HG03103 (cell line): ENCODE data around the gene MYOC.
"Not testable (repeated sequence)": the region's sequence is repeated elsewhere in the genome, so short reads cannot be mapped to it uniquely, and the experiment has no call there.

Source experiments
- ATAC-seq: cut with Tn5 transposase; IDR thresholded peaks from one replicate; pipeline ENCODE4 v1.9.1; 2021; ENCODE audit warnings: low read depth; ENCODE audit not compliant: unreplicated experiment

The MYOC gene

DNA sequence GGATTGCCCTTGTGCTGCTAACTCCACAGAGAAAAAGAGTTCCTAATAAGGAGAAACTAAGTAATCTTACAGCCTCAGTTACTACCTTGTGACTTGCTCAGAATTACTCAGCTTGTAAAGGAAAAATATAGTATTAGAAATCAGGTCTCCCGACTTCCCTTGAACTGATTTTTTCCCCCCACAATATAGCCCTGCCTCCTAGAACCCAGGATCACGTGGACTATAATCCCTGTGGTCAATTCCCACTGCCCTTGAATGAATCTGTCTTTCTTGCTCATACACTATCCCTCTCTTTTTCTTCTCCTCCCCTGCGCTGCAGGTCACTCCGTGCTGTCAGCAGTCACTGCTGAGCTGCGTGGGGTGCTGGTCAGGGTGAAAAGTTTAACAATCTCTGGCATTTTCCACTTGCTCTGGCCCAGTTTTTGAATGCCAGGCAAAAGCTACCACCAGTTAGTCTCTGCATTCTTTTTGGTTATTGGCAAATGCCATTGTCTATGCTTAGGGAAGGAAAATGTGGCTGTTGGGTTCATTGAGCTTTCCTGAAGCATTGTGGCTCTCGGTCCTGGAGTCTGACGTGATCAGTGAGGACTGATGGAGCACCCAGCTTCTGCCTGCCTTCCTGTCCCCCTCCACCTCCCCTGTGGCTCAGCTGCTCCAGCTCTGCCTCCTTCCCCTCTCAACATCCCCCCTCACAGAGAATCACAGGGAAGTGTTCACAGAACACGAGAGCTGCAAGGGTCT is 1.9 kb upstream of the MYOC start:
- no peak for ATAC-seq

DNA sequence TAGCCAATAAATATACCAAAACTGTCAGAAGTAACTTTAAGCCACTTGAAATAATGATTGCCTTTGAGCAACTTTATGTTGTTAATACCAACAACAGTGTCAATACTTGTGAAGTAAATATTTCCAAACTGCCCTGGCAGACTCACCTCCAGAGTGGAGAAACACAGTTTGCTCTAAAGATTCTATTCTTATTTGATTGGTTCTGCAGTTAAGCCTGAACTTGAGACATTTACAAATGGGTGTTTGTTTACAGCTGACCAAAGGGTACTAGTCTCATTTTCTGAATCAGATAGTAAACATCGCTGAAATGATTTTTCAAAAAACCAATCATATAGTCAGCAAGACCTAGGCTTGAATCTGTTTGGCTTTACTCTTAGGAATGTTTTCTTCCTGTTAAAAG is 1.3 kb upstream of the MYOC start:
- no peak for ATAC-seq

GRCh38 chr1:171646249-171646560 is 6.3 kb downstream of the MYOC start:
- ATAC-seq = no peak

DNA sequence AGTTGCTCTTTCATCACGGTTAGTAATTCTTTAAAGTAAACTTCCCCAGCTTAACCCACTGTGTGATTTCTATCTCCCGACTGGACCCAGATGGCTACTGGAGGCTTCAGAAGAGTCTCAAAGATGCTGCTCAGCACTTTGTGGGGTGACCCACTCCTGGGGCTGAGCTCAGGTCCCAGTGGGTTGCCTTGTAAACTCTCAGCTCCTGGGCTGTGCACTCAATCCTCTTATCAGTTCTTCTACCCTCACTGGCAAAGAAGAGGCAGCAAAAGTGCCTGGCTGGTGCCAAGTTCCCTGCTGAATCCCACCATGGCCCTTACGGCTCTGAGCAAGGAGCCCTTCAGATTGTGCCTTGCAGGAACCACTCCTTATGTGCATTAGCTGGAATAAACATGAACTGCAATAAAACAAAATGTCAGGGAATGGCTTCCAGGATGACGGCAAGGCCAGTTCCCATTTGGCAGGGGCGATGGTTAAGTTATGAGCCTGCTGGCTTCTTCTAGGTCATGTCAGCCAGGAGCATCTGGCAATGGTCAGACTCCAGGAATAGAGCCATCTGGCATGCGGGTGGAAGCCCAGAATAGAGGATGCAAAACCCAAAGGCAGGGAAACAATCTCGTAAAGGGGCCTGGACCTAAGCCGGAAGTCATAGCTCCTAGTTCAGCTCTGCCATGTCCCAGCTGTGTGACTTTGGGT is 6.8 kb downstream of the MYOC start:
- no peak for ATAC-seq

DNA sequence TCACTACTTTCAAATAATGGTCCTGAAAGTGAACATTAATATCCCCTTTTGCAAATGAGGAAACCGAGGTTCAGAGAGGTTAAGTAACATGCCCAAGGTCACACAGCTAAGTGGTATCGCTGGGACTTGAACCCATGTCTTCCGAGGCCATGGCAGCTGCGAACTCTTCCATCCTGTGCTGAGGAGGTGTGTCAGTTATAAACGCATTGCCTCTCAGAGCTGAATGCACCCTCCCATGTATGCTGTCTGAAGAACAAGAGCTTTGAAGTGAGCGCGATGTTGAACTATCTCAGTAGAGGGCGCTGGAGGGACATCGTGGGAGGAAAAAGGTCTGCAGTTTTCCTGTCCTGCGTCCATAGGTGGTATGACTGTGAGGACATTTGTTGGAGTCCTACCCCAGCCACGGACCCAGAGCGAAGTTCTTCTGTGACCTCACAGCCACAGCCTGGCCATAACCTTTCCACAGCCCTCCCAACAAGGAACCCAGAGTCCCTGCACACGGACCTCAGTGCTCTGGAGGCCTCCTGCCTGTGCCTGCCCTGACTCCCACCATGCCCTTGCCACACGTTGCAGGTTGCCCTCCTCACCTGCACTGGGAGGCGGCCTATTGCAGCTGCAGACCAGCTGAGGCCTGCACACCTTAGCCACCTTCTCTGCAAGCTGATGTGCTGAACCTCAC is 7.5 kb downstream of the MYOC start:
- no peak for ATAC-seq

DNA sequence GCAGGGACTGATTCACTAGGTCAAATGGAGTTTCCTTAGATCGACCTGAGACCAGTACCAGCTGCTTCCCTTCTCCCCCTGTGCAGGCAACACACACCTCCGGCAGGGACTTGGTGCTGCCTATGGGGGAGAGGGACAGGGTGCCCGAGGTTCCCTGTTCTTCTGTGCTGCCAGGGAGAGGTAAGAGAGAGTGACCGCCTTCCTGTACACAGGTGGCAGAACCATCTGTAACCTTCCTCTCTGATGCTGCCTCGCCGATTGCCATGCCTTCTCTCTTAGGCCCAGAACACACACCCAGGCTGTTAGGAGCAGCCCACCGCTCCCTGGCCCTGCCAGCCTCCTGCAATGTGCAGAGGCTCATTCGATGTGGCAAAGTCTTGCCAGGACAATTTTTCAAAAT is 9.3 kb downstream of the MYOC start:
- ATAC-seq = no peak

- ATAC-seq = no peak
These were observed 10.3 kb downstream of the MYOC start for GRCh38 chr1:171642197-171642596.

DNA sequence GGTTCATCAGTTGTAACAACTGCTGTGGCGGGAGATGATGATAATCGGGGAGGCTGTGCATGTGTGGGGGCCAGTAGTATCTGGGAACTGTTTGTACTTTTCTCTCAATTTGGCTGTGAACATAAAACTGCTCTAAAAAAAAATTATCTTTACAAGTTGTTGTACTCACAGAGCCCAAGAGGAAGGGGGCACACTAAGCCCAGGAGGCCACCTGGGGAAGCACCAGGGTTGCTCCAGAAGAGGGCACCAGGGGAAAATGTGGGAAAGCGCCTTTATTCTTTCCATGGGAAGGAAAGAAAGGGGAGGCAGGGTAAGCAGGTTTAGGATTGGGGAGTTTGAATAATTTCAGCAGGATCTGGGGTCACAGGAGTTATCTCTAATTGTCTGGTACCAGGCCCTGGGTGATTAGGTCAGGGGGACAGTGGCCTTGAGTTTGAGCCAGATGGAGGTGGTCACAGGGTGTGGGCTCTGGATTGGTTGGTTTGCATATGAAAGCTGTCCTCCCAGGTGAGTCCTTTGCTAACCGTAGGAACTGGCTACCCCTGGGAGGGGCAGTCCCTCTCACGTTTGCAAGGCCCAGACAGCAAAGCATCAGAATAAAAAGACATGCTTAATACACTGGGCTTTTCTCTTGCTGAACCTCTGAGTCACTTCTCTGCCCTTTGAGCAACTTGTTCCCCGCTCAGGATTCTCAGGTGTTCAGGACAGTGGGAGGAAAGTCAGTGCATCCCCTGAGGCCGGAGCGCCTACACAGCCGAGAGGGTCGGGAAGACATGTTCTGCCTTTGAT is 11.2 kb downstream of the MYOC start:
- ATAC-seq = no peak

DNA sequence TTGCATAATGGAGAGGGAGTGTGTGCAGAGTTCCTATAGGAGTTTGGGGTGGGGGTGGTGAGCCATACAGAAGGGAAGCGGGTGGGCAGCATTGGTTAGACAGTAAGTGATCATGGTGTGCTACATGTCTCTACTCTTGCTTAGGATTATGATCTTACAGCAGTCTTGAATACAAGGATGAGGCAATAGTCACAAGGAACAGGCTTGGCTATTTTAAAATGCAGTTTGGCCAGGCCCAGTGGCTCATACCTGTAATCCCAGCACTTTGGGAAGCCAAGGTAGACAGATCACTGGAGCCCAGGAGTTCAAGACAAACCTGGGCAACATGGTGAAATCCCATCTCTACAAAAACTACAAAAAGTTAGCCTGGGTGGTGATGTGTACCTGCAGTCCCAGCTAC is 12.3 kb downstream of the MYOC start:
- no peak for ATAC-seq

DNA sequence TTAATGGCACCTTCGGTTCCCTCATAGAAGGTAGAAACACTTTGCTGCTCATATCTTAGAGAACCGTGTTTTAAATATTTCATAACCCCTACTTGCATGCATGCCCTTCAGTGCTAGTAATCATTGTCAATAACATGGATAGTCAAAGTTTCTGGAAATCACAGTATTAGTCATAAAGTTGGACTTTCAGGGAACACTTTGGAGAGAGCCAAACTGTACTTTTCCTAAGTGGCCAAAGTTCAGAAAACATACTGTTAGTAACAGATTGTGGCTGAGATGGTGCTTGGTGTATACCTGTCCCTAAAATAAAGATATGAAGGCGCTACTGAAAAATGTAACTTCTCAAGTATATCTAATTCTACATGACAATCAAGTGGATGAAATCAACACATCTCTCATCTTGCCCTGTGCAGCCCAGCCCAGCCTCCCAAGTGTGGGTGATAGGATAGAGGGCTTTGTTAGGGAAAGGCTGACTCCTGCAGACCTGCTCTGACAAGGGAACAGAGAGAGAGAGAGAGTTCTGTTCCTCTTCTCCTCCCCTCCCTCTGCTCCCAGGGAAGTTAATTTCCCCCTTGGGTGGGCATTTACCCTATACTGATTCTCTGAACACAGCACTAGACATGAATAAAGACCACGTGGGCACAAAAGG is 14.4 kb downstream of the MYOC start:
- ATAC-seq = no peak

DNA sequence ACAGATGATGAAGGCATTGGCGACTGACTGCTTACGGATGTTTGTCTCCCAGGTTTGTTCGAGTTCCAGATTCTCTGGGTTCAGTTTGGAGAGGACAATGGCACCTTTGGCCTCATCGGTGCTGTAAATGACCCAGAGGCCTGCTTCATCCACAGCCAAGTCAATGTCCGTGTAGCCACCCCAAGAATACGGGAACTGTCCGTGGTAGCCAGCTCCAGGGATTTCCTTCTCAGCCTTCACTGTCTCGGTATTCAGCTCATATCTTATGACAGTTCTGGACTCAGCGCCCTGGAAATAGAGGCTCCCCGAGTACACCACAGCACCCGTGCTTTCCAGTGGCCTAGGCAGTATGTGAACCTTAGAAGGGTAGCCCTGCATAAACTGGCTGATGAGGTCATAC is 16.3 kb downstream of the MYOC start:
- no peak for ATAC-seq

DNA sequence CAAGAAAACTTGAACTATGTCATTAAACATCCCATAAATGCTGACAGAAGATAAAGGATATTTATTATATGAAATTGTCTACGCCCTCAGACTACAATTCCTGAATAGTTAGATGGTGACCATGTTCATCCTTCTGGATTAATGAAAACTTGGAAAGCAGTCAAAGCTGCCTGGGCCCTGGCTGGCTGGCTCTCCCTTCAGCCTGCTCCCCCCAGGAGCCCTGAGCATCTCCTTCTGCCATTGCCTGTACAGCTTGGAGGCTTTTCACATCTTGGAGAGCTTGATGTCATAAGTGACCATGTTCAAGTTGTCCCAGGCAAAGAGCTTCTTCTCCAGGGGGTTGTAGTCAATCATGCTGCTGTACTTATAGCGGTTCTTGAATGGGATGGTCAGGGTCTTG is 16.8 kb downstream of the MYOC start:
- no peak for ATAC-seq

- no peak for ATAC-seq
These were observed 24.3 kb downstream of the MYOC start for GRCh38 chr1:171628225-171628624.

DNA sequence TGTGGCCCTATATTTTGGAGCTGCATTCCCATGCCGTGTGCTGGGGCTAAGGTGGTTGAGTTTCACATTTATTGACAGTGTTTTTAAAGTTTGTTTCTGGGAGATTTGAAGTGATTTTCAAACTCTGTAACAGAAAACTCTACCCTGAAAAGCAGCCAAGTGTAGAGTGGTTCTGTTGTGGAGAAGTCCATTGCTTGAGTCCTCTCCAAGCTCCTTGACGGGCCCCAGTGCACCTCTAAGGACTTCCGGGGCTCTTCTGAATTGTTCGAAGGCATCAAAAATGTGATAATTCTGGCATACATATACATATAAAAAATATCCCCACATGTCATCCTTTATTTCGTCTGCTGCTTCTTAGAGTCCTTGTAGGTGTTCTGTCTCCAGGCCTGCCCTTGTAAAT is 25.5 kb downstream of the MYOC start:
- no peak for ATAC-seq

- ATAC-seq = no peak
These were observed 27.3 kb downstream of the MYOC start for GRCh38 chr1:171625225-171625624.

DNA sequence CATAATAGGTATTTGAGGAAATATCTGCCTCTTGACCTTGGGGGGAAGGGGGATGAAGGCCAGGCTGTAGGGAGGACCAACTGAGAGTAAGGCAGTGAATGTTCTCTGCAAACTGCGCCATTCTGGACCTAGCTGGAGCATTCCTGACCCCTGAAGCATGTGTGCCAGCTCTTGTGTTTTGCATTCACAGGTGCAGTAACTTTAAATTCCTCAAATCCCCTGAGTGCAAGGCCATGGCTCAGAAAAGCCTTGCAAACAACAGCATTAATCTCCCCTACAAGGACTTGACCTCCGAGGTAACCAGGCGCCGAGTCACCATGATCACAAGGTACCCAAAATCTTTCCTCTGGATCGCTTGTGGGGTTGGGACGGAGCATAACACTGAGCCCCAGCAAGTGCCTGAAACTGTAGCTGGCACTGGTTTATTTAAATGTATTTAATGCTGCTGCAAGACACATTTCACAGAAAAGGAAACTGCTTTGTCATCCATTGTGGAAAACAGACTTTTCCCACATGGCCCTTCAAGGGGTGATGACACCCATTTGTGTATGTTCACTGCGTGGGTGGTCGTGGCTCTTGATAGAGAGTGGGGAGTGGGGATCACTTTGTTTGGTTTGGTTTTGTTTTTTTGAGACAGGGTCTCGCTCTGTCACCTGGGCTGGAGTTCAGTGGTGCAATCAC is 28.7 kb downstream of the MYOC start:
- ATAC-seq = no peak

DNA sequence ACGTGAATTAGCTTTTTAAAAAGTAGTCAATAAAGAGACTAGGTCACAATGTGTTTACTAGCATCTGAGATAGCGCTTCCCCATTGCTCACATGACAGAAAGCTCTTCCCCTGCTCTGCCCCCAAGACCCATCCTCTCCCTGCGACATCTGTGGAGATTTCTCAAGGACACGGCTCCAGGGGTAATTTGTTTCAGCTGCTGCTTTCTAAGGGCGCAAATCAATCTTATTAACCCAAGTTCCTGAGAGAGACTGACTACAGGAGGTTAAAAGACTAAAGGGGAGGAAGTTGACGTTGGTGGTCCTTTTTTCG is 30.4 kb downstream of the MYOC start, which contains the start of gene MYOCOS:
MYOCOS (plus strand) TSS at position 92 of the 311 bp plus-strand sequence. CDS start 1,641 bp downstream, outside the sequence.
- no peak for ATAC-seq

DNA sequence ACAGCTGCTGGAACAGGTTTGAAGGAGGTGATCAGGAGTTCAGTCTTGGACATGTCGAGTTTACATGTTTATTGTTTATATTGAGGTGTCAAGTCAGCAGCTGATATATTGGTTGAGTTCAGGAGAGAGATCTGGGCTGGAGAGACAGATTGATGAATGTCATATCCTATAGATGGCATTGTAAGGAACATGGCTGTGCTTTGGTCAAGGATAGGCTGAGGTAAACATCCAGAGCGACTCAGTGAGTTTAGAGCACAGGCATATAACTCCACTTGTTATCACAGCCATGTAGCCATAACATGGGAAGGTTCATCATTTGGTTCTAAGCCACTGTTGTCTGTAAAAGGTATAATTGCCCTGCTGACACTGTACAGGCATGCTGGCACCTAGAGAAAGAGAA is 35.9 kb downstream of the MYOC start:
- no peak for ATAC-seq

DNA sequence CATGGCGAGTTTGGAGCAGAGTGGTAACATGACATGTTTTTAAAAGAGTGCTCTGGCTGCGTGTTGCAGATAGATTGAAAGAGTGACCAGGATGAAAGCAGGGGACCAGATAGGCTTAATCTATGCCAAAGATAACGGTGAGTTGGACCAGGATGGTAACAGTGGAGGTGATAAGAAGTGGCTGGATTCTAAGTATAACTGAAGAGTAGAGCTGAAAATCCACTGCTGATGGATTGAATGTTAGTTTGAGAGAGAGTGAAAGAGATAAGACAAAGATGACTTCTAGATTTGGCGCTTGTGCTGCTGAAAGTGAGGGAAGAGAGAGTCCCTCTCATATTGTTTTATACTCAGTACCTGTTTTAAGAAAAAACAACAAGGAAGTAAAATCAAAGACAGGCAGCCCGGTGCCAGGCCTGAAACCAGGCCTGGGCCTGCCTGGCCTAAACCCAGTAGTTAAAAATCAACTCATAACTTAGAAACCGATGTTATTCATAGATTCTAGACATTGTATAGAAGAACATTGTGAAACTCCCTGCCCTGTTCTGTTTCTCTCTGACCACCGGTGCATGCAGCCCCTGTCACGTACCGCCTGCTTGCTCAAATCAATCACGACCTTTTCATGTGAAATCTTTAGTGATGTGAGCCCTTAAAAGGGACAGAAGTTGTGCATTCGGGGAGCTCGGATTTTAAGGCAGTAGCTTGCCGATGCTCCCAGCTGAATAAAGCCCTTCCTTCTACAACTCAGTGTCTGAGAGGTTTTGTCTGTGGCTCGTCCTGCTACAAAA is 37.2 kb downstream of the MYOC start:
- not testable (repeated sequence) for ATAC-seq
